AG09309 (cell line): ENCODE measurements around the gene MCM7.

Source experiments
- DNase-seq: peaks from one replicate; pipeline ENCODE4 v3.0.0-alpha.2; 2010; ENCODE audit warnings: low read depth
- H3K4me3 ChIP-seq: 2 replicates; pipeline ENCODE4 v1.5.1; 2011; ENCODE audit warnings: mild to moderate bottlenecking, low read depth, low read length, moderate library complexity; ENCODE audit not compliant: control insufficient read depth
- CTCF ChIP-seq: IDR thresholded peaks from 2 replicates; pipeline ENCODE4 v1.5.1; 2011; ENCODE audit warnings: mild to moderate bottlenecking, low read depth, low read length, inconsistent platforms; ENCODE audit not compliant: insufficient read depth, control insufficient read depth; ENCODE audit errors: missing control alignments

MCM7 gene

DNA sequence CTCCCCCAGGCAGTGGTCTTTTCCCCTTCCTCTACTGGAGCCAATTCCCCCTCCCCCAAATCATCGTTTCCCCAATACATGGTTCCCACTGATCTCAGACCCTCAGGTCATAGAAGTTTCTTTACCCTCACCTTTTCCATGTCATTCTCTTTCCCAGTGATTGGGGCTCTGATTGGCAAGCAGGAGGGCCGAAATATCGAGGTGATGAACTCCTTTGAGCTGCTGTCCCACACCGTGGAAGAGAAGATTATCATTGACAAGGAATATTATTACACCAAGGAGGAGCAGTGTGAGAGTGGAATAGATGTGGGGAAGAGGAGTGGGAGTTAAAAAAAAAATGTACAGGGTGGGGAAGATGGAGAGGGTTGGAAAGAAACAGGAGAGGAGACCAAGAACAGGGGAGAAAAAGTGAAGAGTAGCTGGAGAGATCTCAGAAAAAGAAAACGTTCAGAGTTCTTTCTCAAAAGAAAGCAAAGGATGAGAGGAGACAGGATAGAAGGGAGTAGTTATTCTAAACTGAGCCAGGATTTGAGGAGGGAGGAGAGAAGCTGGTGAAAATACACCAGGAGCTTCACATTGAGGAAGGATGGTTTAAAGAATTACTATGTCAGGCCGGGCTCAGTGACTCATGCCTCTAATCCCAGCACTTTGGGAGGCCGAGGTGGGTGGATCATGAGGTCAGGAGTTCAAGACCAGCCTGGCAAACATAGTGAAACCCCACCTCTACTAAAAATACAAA, 11.6 kb downstream of the MCM7 start:
- DNase-seq, result no peak
- H3K4me3 ChIP-seq, result peak overlapping the region; percentile 80
- TF ChIP-seq CTCF, result no peak

- no peak for DNase-seq
- no peak for TF ChIP-seq CTCF
Measured at GRCh38 chr7:100088621-100089457, 12.4 kb downstream of the MCM7 start, which contains the start of gene COPS6. TSS of gene COPS6 (plus strand) at chr7:100088969. CDS start at chr7:100088991, 22 bp downstream.

DNA sequence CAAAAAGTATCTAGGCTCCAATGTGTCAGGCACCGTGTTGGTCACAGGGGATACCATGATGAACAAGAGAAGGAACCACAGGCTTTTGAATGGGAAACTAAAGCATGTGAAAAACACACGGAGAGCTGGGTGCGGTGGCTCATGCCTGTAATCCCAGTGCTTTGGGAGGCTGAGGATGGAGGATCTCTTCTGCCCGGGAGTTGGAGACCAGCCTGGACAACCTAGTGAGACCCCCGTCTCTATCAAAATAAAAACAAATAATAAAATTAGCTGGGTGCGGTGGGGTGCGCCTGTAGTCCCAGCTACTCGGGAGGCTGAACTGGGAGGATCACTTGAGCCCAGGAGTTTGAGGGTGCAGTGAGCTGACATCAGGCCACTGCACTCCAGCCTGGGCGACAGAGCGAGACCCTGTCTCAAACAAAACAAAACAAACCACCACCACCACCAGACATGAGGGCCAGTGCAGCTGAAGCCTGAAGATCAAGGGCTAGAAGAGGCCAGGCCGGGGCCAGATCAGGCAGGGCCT, 13.0 kb downstream of the MCM7 start:
- DNase-seq, result no peak
- H3K4me3 ChIP-seq, result peak overlapping the region; percentile 80
- no peak for TF ChIP-seq CTCF

More at GRCh38 chr7:100088621-100089457, 12.4 kb downstream of the MCM7 start, which contains the start of gene COPS6:
- peak within 1 kb of the TSS; percentile 80 for H3K4me3 ChIP-seq

GRCh38 chr7:100087055-100087750, 14.0 kb downstream of the MCM7 start:
- peak; percentile 92 for DNase-seq
- no peak for TF ChIP-seq CTCF
- no peak overlapping the region for H3K4me3 ChIP-seq

- TF ChIP-seq CTCF, result no peak
- H3K4me3 ChIP-seq, result no peak overlapping the region
- no peak for DNase-seq
Measured at GRCh38 chr7:100085515-100085914, 15.7 kb downstream of the MCM7 start.

GRCh38 chr7:100082978-100083377, 18.2 kb downstream of the MCM7 start:
- no peak for TF ChIP-seq CTCF
- H3K4me3 ChIP-seq, result no peak overlapping the region
- DNase-seq, result no peak
